Cardiac fibroblast (primary cell): Measurements from ENCODE around the gene PLA2G5.

Source experiments
- DNase-seq, 2 donors: peaks; one replicate each; pipeline versions ENCODE4 v3.0.0 to v3.0.0-alpha.2; 2010; ENCODE audit warnings: low read depth in 2 of 2
- H3K4me3 ChIP-seq, 2 donors: replicated peaks in 1 of 2; 1 replicate in 1 of 2; 2 replicates in 1 of 2; pipeline ENCODE4 v1.5.1; 2011; ENCODE audit warnings: low read depth in 2 of 2, low read length in 2 of 2, mild to moderate bottlenecking in 2 of 2, moderate library complexity in 1 of 2
- TF ChIP-seq, protein P1 (sequence below): IDR thresholded peaks from one replicate; pipeline ENCODE4 v1.5.1; 2011; ENCODE audit warnings: low read depth, mild to moderate bottlenecking, low read length, inconsistent platforms

The PLA2G5 gene

DNA sequence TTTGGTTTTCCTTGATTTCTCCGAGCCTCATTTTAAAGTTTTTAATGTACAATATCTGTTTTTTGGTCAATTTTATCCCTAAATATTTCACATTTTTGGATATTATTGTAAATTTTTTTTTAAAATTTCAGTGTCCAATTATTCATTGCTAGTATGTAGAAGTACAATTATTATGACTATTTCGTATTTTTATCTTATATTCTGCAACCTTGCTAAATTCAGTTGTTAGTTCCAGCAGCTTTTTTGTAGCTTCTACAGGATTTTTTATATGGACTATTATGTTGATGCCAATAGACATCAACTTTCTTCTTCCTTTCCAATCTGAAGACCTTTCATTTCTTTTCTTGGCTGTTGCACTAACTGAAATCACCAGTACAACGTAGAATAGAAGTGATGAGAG, 65.0 kb downstream of the PLA2G5 start:
- TF ChIP-seq, protein P1, sequence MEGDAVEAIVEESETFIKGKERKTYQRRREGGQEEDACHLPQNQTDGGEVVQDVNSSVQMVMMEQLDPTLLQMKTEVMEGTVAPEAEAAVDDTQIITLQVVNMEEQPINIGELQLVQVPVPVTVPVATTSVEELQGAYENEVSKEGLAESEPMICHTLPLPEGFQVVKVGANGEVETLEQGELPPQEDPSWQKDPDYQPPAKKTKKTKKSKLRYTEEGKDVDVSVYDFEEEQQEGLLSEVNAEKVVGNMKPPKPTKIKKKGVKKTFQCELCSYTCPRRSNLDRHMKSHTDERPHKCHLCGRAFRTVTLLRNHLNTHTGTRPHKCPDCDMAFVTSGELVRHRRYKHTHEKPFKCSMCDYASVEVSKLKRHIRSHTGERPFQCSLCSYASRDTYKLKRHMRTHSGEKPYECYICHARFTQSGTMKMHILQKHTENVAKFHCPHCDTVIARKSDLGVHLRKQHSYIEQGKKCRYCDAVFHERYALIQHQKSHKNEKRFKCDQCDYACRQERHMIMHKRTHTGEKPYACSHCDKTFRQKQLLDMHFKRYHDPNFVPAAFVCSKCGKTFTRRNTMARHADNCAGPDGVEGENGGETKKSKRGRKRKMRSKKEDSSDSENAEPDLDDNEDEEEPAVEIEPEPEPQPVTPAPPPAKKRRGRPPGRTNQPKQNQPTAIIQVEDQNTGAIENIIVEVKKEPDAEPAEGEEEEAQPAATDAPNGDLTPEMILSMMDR, result no peak
- no peak overlapping the region for H3K4me3 ChIP-seq
- no peak for DNase-seq

- H3K4me3 ChIP-seq, result no peak overlapping the region
- TF ChIP-seq, protein P1, result no peak
- DNase-seq, result no peak
These were observed 66.3 kb downstream of the PLA2G5 start for GRCh38 chr1:20136249-20136648.

GRCh38 chr1:20137055-20137454, 67.1 kb downstream of the PLA2G5 start:
- TF ChIP-seq, protein P1, result no peak
- H3K4me3 ChIP-seq, result no peak overlapping the region
- DNase-seq, result no peak

- TF ChIP-seq, protein P1, result no peak
- H3K4me3 ChIP-seq, result no peak overlapping the region
- no peak for DNase-seq
These were observed 67.6 kb downstream of the PLA2G5 start for GRCh38 chr1:20137604-20138003.

- no peak overlapping the region for H3K4me3 ChIP-seq
- no peak for DNase-seq
- TF ChIP-seq, protein P1, result no peak
These were observed 68.4 kb downstream of the PLA2G5 start for GRCh38 chr1:20138346-20138745.

- H3K4me3 ChIP-seq, result no peak within 1 kb of the TSS
- no peak for DNase-seq
- TF ChIP-seq, protein P1, result no peak
These were observed 69.1 kb downstream of the PLA2G5 start, which contains the start of gene PLA2G2F for GRCh38 chr1:20138961-20139550. Gene PLA2G2F, plus strand, starts transcription at chr1:20139323. Its CDS starts 105 bp downstream, at chr1:20139428.
